HG02840 (cell line): ENCODE measurements around the gene POMT2.
"Not testable (repeated sequence)": the region's sequence is repeated elsewhere in the genome, so short reads cannot be mapped to it uniquely, and the experiment has no call there.

Experiments used
- ATAC-seq: cut with Tn5 transposase; IDR thresholded peaks from one replicate; pipeline ENCODE4 v1.9.1; 2021; ENCODE audit warnings: mild to moderate bottlenecking, moderate library complexity, moderate number of reproducible peaks; ENCODE audit not compliant: unreplicated experiment, low FRiP score

The POMT2 gene

DNA sequence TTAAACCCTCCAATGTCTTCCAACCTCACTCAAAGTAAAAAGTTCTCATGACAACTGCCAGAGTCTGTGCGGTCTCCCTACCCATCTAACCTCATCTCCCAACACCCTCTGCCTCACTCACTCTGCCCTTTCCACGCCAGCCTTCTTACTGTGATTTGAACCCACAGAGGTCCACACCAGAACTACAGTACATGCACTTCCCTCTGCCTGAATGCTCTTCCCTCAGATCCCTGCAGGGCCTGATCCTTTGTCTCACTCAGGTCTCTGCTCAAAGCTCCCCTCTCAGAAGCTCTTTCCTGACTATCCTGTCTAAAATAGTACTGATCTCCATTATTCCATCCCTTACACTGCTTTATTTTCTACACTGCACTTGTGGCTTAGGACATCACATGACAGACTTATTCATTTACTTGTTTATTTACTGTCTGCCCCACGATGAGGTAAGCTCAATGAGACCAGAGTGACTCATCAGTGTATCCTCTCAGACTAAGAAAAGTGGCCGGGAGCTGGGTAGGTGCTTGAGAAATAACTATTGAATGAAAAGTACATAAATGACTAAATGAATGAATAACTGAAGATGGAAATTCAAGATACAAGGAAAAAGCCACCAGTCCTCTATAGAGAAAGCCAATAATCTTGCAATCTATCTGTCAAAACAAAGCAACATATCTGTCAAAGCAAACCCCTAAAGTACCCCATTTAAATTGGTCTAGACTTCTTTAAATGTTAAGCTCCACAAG lies 17.1 kb downstream of the POMT2 start:
- no peak for ATAC-seq

DNA sequence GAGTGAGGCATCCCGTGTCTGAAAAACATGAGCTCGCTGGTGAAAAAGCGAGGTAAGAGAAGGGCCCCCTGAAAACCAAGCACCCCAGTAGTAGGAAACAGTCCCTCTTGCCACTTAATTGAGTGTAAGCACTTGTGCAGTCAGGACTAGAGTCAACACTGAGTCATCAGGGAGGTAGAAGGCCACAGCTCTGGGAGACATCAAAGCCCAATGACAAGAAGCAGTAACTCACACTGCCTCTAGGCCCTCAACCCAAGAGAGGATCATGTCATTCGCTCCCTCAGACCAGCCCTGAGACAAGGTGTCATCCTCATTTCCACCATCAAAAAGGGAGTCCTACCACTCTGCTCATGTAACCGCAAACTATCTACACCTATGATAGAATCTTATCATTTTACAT lies 17.8 kb downstream of the POMT2 start:
- ATAC-seq: no peak

- ATAC-seq: no peak
These were observed 19.6 kb downstream of the POMT2 start for GRCh38 chr14:77301103-77301502.

- no peak for ATAC-seq
These were observed 20.9 kb downstream of the POMT2 start for GRCh38 chr14:77299771-77300170.

DNA sequence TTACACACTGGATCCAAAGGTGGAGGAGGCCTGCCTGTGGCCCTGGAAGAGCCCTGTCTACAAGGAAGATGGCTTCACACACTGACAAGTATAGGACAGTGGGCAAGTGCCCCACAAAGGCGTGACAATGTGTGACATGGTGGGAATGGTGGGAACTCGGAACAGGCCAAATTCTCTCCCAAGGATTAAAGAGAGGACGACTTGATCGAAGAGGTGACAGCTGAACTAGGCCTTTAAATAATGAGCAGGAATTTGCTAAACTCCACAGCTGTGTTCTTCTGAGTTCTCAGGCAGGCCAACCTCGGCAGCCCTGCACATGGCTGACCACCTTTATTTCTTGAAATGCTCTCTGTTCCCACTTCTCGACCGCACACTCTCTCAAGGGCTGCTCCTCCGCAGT lies 23.8 kb downstream of the POMT2 start:
- ATAC-seq: no peak

- no peak for ATAC-seq
These were observed 24.5 kb downstream of the POMT2 start for GRCh38 chr14:77296155-77296554.

DNA sequence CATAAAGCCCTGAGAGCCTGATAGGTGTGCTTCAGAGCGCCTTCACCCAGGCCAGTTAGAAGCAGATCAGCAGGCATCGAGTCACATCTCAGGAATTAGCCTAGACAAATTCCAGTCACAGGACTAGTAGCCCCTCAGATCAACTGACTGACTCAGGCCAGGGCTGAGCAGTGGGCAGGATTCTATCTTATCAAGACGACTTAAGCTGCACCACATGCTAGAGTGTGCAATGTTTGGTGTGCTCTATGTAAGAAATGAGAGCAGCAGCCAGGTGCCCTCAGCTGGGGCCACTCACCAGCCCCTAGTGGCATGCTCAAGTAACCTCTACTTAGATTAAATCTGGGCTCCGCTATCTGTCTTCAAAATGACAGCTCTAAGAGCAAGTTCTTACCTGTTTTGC lies 30.0 kb downstream of the POMT2 start:
- ATAC-seq: no peak

- no peak for ATAC-seq
These were observed 34.1 kb downstream of the POMT2 start for GRCh38 chr14:77286576-77286975.

DNA sequence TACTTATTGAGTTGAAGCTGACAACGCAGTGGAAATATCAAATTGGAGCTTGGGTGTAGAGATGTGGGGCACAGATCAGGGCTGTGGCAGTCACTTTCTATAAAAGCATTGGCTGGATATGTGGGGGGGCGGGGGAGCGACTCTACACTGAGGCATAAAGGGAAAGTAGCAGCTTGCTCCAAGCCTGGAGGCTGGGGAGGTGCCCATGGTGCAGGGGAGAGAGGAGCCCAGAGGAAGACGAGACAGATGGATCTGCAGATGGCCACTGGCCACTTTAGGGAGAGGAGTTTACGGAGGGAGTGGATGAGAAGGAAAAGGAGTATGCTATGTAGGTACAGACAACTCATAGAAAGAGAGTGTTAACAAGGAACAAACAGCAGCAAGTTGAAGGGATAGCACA lies 36.2 kb downstream of the POMT2 start:
- ATAC-seq: no peak

GRCh38 chr14:77284066-77284465 lies 36.6 kb downstream of the POMT2 start:
- no peak for ATAC-seq

DNA sequence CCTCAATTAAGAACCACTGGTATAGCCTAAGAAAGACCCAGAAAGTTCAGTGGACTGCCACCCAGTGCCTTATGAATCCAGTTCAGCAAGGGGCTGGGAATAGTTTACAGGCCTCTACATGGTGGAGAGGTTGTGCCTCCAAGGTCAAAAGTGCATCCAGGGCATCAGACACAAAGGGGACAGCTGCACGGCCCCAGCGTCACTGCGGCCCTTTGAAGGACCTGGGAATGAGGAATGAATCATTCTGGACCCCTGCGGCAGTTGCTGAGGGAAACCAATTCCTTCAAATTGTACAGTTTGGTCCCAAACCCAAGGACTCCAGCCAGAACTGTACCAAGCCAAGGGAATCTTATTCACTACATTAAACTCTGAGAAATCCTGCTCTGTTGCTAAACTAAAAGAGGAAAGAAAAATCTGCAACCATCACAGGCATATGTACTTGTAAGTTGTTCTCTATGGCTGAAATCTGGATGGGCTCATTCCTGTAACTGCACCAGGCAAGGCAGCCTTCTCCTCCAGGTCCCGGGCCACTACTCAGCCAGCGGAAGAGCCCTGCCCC lies 38.8 kb downstream of the POMT2 start:
- no peak for ATAC-seq

GRCh38 chr14:77280921-77281320 lies 39.8 kb downstream of the POMT2 start:
- ATAC-seq: not testable (repeated sequence)

GRCh38 chr14:77279719-77280118 lies 41.0 kb downstream of the POMT2 start:
- ATAC-seq: no peak

- no peak for ATAC-seq
These were observed 42.0 kb downstream of the POMT2 start for GRCh38 chr14:77278461-77279230.

DNA sequence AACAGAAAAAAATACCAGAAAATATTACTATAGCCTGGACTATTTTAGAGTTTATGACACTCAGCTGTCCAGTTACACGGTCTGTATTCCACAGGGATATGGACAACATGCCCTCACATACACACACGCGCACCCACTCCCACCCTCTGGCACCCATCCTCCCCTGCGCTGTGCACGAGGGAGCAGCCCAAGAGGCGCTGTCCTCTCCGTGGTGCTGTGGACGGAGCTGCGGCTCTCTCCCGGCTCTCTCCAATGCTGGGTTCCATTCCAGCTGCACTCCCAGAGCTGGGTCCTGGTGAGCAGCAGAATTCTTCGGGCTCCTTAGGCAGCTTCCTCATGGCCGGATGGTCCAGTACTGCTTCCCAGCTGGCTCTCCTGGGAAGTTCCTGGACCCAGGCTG lies 43.7 kb downstream of the POMT2 start:
- no peak for ATAC-seq

- no peak for ATAC-seq
These were observed 44.3 kb downstream of the POMT2 start for GRCh38 chr14:77276295-77276935.

DNA sequence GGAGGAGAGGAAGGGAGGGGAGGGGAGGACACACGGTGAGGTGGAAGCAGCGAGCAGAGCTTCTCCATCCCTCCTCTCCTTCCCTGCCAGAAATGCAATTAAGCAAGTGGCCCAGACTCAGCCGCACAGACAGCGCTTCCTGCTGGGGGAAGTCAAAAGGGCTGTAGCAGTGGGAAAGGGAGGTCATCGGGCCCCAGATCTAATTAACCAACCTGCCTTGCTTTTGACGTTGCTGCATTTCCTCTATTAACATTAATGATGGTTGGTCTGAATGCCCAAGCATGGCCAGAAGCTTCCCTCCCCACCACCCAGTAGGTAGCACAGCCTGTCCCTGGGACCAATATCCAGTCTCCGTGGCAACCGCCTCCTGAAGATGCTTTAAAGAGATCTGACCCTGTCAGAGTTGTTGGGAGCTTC lies 45.1 kb downstream of the POMT2 start:
- no peak for ATAC-seq

DNA sequence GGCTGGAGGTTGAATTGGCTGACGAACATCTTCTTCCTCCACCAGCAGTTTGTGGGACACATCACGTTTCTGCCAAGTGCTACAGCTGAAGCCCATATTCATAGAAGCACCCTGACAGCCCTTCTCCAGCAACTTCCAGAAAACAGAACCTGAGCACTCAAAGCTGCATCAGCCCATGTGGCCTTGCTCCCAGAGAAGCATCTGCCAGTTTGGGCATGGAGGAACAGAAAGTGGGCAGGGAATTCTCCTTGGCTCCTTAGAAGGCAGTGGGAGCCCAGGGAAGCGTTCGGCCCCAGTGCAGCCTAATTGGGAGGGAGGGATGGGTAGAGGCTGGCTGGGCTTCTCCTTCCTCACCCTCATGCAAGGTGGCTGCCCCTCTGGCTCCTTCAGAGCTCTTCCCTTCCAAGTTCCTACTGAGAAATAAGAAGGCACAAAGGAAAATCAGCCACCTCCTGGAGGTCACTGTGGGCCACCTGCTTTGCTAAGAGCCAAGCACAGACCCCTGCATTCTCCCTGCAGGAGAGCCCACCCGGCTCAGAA lies 45.6 kb downstream of the POMT2 start:
- ATAC-seq: no peak

GRCh38 chr14:77273796-77274195 lies 46.9 kb downstream of the POMT2 start:
- no peak for ATAC-seq

GRCh38 chr14:77272261-77272660 lies 48.4 kb downstream of the POMT2 start:
- no peak for ATAC-seq
